GM12892 (cell line): Measurements from ENCODE around the gene TNC.

Experiments
- POLR2A ChIP-seq: IDR thresholded peaks from 2 replicates; pipeline ENCODE4 v1.6.1; 2011; ENCODE audit warnings: low read depth, low read length, control low read depth
- POLR2AphosphoS5 ChIP-seq: IDR thresholded peaks from 2 replicates; pipeline ENCODE4 v1.6.1; 2011; ENCODE audit warnings: low read depth, low read length, control low read depth
- TAF1 ChIP-seq: IDR thresholded peaks from 2 replicates; pipeline ENCODE4 v1.6.1; 2011; ENCODE audit warnings: low read depth, mild to moderate bottlenecking, control low read depth, low read length, borderline replicate concordance

- no peak for TF ChIP-seq POLR2A
- no peak for TF ChIP-seq TAF1
- no peak for TF ChIP-seq POLR2AphosphoS5
Measured at GRCh38 chr9:114985959-114986501, 131.9 kb downstream of the TNC start.
